Right kidney (tissue), 9 donors: ENCODE results near the gene KLHL2.
A peak's percentile ranks its signal among the peaks of the same experiment; 100 is the strongest.
"Not testable (repeated sequence)": the region's sequence is repeated elsewhere in the genome, so short reads cannot be mapped to it uniquely, and the experiment has no call there.

ENCODE experiments used
- DNase-seq: peaks from one replicate; pipeline ENCODE4 v3.0.0-alpha.2; 2016
- long read RNA-seq, 8 donors: transcript quantifications; one replicate each; lab custom pipeline, GENCODE V29; 2026

The KLHL2 gene, protein sequence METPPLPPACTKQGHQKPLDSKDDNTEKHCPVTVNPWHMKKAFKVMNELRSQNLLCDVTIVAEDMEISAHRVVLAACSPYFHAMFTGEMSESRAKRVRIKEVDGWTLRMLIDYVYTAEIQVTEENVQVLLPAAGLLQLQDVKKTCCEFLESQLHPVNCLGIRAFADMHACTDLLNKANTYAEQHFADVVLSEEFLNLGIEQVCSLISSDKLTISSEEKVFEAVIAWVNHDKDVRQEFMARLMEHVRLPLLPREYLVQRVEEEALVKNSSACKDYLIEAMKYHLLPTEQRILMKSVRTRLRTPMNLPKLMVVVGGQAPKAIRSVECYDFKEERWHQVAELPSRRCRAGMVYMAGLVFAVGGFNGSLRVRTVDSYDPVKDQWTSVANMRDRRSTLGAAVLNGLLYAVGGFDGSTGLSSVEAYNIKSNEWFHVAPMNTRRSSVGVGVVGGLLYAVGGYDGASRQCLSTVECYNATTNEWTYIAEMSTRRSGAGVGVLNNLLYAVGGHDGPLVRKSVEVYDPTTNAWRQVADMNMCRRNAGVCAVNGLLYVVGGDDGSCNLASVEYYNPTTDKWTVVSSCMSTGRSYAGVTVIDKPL
- long read RNA-seq, donor 1 = 0 reads
- long read RNA-seq, donor 2, partial matches to known transcripts = 0 of 1 reads
- long read RNA-seq, donor 2, other reads (novel, unspliced or antisense) = 0 of 1 reads
- long read RNA-seq, donor 3, partial matches to known transcripts = 0 of 1 reads
- long read RNA-seq, donor 3, other reads (novel, unspliced or antisense) = 0 of 1 reads
- long read RNA-seq, donor 4, transcript KLHL2-201 (15 exons, 3,134 nt) = major isoform, 5 of 5 reads
- long read RNA-seq, donor 4, partial matches to known transcripts = 0 of 5 reads
- long read RNA-seq, donor 4, other reads (novel, unspliced or antisense) = 0 of 5 reads
- long read RNA-seq, donor 5, partial matches to known transcripts = 0 of 4 reads
- long read RNA-seq, donor 5, other reads (novel, unspliced or antisense) = 0 of 4 reads
- long read RNA-seq, donor 6, partial matches to known transcripts = 0 of 3 reads
- long read RNA-seq, donor 6, other reads (novel, unspliced or antisense) = 0 of 3 reads
- long read RNA-seq, donor 7, partial matches to known transcripts = 0 of 3 reads
- long read RNA-seq, donor 7, other reads (novel, unspliced or antisense) = 0 of 3 reads
- long read RNA-seq, donor 8, partial matches to known transcripts = 17 of 20 reads
- long read RNA-seq, donor 8, other reads (novel, unspliced or antisense) = 0 of 20 reads

DNA sequence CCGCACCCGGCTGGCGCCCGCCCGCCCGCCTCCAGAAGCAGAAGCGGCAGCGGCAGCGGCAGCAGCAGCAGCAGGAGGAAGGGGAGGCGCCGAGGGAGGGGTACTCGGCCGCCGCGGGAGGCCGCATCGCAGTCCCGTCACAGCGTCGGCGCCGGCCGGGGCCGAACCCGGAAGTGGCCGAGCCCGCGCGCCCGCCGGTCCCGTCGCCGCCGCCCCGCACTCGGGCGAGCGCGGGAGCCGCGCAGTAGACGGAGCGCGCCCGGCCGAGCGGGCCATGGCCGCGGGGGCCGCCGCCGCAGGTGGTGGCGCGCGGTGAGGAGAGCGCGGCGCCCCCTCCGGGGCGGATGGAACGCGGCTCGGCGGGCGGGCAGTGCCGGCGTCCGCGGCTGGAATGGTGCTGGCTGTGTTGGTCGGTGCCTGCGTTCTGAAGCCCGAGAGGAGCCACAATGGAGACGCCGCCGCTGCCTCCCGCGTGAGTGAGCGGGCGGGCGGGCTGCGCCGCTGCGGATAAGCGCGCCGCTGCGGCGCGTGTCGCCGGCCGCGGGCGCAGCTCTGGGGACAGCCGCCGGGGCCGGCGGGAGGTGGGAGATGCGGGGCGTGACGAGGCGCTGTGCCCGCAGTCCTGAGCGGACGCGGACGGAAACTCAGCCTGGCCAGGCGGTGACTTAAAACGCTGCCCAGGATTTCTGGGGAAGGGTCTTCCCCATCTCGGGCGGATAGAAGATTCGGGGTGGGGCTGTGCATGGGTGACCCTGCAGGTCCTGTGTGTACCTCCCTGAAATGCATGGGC lies at the start of gene KLHL2:
TSS of gene KLHL2 (plus strand) at position 131 of the 790 bp plus-strand sequence. CDS start at position 447, 316 bp downstream.
- peak; percentile 83 for DNase-seq

DNA sequence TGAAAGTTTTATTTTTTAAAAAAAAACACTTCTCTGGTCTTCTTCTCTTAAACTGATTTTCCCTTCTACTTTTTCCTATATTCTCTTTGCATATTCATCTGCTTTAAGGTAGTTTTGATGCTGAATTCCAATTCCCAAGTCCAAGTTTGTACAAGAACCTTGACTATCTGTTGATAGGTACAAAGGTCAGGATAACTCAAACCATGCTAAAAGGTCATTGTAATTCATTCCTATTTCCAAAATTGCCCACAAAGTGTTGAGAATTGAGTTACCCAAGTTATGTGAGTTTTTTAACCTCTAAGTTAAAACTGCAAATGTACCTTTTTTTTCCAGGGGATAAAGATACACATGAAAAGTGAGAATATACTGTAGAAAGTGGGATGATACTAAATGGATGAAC lies 48.6 kb upstream of the KLHL2 start:
- DNase-seq = no peak

DNA sequence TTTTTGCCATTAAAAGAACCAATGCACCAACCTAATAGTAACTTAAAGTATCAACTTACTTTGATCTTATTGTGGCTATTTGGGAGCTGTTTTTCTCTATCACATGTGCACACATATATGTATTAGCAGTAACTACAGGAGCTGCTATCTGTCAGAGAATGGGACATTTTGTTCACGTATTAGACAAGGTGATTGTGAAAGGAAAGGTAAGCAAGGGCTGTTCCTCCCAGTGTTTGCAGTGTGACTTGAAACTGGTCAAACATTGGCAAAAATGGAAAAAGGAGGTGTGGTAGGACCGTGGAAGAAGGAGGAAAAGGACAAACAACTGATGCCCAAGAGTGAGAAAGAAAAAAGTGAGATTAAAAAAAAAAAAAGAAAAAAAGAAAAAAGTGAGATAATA lies 43.1 kb upstream of the KLHL2 start:
- DNase-seq = no peak

DNA sequence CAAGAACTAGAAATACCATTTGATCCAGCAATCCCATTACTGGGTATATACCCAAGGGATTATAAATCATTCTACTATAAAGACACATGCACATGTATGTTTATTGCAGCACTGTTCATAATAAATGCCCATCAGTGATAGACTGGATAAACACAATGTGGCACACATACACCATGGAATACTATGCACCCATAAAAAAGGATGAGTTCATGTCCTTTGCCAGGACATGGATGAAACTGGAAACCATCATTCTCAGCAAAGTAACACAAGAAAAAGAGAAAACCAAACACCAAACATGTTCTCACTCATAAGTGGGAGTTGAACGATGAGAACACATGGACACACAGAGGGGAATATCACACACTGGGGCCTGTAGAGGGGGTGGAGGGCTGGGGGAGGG lies 40.5 kb upstream of the KLHL2 start:
- not testable (repeated sequence) for DNase-seq

DNA sequence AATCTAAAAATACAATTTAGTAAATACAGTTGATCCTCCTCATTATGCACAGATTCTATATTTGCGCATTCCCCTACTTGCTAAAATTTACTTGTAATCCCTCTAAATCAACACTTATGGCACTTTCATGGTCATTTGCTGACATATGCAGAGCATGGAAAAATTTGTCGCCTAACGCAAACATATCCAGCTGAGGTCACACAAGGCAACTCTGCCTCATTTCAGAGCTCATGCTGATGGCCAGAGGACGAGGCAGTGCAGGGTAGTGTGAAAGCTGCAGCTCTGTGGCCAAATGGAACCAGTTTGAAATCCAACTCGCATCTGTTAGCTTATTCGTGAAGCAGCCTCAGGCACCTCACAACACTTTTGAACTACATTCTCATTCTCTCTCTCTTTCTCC lies 39.7 kb upstream of the KLHL2 start:
- no peak for DNase-seq

DNA sequence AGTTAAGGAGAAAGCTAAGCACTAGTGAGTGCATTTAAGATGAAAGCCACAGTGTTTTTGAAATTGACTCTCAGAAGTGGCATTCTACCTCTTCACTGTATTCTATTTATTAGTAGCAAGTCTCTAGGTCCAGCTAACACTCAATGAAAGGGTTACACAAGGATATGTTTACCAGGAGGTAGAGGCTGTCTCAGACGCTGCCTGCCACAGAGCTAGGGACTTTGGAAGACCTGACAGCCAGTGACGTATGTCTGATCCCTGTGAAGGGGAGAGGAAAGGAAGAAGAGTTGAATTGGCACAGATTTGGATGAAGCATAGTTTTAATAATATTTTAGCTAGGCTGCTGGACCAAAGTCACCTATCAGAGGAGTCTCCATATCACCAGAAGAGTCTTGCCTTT lies 36.5 kb upstream of the KLHL2 start:
- DNase-seq = no peak

DNA sequence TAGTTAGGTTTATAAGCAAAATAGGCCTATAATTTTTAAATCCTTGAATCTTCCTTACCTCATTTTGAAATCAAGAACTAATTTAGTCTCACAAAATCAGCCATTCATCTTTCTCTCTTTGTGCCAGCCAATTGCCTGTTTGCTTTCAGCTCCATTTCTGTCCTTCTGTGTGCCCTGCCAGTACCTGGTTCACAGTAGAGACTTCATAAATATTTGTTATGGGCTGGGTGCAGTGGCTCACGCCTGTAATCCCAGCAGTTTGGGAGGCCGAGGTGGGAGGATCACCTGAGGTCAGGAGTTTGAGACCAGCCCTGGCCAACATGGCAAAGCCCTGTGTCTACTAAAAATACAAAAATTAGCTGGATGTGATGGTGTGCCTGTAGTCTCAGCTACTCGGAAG lies 31.9 kb upstream of the KLHL2 start:
- not testable (repeated sequence) for DNase-seq

DNA sequence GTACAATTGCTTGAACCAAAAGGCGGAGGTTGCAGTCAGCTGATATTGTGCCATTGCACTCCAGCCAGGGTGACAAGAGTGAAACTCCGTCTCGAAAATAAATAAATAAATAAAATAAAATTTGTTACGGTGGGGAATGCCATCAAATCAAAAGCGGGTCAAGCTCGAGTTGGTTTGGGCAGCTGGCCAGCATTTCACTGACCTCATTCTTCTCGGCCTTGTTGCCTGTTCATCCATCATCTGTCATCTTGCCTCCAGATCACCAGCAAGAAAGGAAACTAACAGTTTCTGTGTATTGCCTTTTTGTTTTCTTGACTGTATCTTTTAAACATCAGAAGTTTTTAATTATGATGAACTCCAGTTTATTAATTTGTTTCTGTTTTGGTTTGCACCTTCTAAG lies 31.5 kb upstream of the KLHL2 start:
- no peak for DNase-seq

DNA sequence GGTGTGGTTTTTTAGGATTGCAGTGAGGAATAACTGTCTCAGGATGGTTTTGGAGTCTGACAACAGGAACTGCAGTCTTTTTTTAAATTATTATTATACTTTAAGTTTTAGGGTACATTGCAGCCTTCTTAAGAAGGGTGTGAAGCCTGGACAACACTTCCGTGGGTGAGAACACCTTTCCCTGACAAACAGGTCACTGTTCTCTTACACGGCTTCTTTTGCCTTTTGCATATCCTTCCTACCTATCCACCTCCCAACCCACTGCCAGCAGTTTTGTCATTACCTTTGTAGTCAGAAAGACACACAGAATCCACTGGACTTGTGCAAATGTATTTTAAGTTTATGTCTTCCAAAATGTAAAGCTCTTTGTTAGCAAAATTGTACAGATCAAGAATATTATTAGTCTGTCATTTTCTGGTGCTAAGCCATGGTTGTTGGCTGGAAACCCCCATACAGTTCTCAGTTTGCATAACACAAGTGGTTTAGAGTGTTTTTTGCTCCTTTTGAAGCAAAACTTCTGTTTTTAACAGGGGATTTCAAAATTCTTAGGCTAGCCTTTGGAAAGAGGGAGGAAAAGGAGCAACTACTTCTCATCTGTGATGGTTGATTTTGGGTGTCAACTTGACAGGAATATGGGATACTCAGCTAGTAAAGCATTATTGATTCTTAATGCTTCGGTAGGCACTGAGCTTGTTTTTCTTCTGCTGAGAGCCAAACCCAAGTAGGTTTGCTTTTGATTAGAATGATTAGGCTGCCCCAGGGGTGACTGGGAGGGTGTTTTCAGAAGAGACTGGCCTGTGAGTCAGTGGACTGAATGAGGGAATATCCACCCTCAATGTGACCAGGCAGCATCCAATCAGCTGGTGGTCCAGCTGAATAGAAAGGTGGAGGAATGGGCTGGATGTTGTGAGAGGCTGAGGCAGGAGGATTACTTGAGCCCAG lies 29.4 kb upstream of the KLHL2 start:
- no peak for DNase-seq

DNA sequence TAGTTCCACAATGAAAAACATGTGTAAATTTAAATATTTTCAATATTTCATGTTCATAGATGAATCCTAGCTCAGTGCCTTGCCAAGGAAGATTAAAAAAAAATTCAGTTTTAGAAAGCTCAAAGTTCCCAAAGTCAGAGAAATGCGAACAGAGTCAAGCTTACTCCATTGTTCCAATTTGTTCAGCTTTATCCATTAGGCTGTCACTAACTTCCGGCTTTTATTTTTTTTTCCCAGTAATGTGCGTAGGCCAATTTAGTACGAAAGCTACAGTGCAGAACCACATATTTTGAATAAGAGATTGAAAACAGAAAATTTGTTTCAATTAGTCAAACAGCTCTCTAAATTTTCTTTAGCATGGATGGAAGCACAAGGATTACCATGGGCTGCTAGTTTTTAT lies 23.1 kb upstream of the KLHL2 start:
- DNase-seq = no peak

DNA sequence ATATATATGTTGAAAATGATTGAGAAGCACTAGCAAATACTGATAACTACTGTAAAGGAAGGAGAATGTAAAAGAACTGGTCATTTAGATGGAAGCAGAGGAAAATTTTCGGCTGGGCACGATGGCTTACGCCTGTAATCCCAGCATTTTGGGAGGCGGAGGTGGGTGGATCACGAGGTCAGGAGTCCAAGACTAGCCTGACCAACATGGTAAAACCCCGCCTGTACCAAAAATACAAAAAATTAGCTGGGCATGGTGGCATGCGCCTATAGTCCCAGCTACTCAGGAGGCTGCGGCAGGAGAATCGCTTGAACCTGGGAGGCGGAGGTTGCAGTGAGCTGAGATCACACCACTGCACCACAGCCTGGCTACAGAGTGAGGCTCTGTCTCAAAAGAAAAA lies 22.4 kb upstream of the KLHL2 start:
- DNase-seq = not testable (repeated sequence)

DNA sequence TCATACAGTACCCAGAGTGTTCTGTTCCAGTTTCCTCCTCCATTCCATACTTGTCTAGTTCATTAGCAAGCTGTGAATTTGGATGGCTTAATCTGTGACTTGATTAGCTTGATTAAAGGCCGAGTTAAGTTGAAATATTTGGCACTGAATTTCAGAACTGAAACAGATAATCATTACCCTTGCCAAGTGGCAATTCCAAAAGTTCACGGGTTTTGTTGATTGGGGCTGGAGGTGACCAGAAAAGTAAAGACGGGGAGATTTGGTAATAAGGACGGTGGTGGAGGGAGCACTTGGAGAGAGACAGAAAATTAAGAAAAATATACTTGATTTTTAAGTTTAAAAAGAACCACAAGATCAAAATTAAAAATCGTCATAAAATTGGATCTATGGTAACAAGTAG lies 21.9 kb upstream of the KLHL2 start:
- DNase-seq = no peak

DNA sequence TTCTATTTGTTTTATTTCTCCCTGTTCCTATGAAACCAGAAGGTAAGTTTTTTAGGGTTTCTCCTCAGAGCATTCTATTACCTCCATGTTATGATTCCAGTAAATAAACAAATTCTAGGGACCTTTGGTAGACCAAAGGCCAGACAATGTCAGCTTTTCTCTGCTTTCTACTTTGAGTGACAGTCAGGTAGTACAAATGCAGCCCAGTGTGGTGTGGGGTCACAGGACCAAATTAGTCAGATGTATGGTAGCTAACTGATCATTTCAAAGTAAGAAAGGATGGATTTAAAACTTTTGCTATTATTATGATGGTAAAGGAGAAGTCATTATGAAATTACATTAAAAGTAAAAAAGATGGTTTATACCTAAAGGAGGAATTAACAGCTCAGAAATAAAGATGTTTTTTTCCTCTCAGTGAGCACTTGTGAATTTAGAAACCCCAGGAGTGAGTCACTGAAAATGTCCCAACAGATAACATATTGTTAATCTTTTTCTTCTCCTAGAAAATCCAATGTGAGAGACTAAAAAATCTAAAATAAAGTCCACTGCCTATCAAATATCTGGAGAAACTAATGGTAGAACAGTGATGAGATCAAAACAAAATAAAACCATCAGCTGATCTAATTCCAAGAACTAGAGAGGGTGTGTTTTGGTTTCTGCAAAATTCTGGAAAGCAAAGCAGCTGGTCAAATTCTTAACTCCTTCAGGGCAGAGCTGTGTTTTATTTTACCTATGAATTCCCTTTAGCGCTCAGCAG lies 16.6 kb upstream of the KLHL2 start:
- no peak for DNase-seq

DNA sequence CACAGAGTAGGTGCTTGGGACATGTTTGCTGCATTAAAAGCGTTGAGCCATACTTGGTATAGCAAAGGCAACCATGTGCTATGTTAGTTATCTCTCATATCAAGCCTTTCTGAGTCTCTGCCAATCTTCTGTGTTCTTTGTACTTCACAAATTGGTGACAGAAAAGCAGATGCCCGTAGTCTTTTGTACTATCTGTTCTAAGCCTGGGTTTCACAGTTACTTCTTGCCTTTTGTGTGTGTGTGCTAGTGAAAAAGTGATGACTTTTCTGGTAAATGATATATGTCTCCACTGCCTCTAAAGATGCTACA lies 16.1 kb upstream of the KLHL2 start:
- no peak for DNase-seq

DNA sequence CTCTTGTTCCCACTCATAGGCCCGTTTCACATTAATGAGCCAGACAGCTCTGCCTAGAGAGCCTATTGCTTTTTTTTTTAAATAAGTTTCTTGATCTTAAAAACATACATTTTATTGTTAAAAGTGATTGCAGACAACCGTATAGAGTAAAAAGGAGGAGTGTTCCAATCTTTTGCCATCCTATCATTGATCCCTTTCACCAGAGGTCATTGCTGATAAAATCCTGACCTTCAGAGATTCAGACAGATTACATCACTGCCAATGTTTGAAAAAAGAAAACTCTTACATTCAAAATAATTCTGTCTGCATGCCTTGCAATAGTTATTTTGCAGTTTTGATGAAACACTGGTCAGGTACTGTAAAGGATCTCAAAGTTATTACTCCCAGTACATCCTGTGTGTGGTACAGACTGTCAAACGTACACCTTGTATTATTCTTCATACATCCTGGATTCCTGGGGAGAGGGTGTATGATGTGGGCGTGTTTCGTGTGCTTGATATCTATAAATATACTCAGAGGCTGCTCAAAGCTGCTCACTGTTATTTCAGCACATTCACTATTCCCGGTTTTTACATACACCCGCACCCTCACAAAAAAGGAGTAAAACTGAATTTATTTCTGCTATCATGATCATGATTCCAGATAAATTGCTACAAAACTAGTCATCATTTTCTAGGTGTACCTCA lies 15.4 kb upstream of the KLHL2 start:
- DNase-seq = no peak

DNA sequence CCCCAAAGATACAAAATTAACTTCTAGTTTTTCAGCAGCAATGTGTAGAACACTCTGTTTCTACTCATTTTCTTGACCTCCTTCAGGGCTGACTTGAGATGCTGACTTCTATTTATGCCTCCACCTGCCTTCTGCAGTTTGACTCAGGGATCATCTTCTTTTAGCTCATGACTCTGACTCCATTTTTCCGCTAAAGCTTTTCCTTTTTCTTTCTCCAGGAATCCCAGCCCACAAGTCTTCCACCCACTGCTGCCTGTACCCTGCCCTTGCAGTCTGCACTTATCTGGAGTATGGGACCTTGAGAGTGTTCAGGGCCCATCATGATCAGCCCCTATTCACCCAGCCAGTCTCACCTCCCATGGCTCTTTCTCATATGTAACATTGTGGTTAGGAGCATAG lies 14.9 kb upstream of the KLHL2 start:
- DNase-seq = no peak

DNA sequence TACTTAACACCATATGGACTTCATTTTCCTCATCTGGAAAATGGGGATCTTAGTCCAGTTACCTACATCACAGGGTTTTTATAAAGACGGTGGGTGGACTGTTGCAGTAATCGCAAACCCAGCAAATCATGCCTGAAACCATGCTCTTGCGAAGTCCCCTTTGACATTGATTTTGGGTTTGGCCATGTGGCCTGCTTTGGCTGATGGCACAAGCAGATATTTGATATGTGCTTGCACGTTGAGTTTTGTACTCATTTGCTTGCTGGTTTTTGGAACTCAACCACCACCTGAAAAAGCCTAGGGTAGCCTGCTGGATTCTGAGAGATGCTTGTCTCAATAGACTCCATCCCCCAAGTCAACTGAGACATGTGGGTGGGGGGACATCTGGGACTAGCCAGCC lies 14.4 kb upstream of the KLHL2 start:
- DNase-seq = no peak

DNA sequence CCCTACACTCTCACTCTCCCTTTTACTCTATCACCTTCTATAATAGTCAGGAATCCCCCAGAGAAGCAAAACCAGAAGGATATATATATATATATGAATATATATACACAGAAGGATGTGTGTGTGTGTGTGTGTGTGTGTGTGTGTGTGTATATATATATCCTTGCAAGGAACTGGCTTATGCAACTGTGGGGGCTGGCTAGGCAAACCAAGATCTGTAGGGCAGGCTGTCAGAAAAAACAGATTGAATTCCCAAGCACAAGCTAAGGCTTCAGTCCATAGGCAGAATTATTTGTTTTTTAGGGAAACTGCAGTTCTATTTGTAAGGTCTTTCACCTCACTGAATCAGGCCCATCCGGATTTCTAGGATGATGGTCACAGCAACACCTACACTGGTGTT lies 13.0 kb upstream of the KLHL2 start:
- DNase-seq = no peak

DNA sequence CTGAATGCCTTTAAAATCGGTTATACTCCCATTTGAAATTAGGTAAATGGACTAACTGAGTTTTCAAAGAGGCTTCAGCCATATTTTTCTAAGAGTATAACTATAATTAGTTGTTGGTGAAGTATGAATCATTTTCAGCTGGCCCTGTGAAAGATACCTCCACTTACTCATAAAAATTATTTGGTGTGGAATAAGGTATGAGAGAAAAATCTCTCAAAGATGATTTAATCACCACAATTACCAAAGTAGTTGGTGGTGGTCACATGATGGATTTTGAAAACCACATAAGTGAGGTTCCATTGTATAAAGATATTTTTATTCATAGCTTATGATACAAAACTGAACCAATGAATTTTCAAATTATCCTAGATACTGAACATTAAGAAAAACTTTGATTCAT lies 9.0 kb upstream of the KLHL2 start:
- DNase-seq = no peak

DNA sequence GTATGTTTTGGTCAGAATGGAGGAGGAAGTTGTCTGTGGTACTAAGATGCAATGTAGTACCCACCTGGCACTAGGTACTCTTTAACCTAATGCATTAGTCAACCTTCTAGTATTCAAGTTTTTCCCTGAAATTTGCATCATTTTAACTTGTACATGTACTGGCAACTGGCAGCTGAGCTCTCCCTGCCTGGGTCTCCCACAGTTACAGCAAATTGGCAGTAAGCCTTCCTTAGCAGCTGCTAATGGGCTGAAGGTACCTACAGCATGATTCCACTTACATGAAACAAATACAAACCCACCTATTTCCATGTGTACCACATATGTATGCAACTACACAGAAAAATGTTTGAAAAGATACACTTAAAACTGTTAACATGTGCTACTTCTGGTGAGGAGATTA lies 8.1 kb upstream of the KLHL2 start:
- DNase-seq = no peak
